Measurements from ENCODE around the gene NKPD1.

NKPD1 gene, protein sequence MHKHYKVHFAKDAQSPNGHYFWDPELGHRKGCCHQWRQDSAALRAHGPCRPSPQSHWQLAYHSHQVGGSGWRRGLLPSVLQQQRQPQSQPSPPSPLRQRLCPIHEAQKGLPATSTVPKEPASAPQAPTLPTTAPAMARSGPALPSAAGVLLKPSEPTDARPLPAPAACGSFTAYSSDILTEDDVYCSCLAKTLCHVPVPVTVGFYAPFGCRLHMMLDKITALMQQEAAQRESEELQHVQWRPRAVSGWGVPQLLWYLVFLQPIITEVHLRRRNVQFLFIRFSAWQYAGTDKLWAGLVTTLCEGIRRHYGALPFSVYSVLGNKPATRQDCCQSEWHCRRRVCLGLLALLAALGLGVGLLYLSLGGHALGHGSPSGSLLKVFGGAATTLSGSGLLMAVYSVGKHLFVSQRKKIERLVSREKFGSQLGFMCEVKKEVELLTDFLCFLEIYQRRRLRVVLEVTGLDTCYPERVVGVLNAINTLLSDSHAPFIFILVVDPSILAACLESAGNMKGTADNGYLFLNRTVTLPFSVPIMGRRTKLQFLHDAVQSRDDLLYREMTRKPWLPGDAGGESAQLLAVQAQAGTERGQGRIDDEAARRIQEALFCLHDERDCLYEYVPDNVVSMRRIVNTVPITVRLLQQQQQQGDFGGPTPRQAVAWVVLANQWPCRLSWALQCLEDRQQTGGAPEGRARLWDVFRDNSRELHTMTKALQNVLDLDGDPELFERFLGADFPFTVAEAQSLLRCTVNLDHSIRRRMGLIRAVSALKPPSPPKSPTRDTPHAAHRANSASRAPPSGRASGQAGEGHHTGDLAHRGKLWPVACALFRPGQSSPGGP

GRCh38 chr19:45160870-45161737 lies at the start of gene NKPD1:
TSS of gene NKPD1 (minus strand) at chr19:45160982. CDS start at chr19:45160150, 832 bp downstream.
- DNase-seq (ENCODE audit: low spot score): no peak

GRCh38 chr19:45206328-45206727 lies 45.5 kb upstream of the NKPD1 start:
- no peak for DNase-seq (ENCODE audit: low spot score)

GRCh38 chr19:45205810-45206209 lies 45.0 kb upstream of the NKPD1 start:
- DNase-seq (ENCODE audit: low spot score): no peak

GRCh38 chr19:45202637-45203036 lies 41.9 kb upstream of the NKPD1 start:
- DNase-seq (ENCODE audit: low spot score): no peak

GRCh38 chr19:45200568-45200967 lies 39.8 kb upstream of the NKPD1 start:
- peak; percentile 56 for DNase-seq (ENCODE audit: low spot score)

DNA sequence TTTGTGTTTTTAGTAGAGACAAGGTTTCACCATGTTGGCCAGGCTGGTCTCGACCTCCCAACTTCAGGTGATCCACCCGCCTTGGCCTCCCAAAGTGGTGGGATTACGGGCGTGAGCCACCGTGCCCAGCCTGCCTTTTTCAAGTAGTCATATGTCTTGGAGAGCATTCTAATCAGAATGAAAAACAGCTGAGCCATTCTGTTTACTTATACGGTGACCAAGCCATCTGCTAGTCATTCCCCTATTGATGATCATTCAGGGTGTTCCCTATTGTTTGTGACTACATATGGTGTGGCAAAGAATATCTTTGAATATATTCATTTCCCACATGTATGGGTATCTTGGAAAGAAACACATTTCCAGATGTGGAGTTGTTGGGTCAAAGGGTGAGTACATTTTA lies 35.0 kb upstream of the NKPD1 start:
- DNase-seq (ENCODE audit: low spot score): no peak

DNA sequence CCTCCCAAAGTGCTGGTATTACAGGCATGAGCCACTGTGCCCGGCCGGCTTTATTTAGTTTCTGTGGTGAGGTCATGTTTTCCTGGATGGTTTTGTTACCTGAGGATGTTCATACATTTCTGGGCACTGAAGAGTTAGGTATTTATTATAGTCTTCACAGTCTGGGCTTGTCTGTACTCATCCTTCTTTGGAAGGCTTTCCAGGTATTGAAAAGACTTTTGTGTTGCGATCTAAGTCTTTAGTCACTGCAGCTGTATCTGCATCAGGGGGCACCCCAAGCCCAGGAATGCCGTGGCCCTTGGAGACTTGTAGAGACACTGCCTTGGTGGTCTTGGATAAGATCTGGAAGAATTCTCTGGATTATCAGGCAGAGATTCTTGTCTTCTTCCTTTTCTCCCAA lies 30.6 kb upstream of the NKPD1 start:
- DNase-seq (ENCODE audit: low spot score): no peak

- no peak for DNase-seq (ENCODE audit: low spot score)
These were observed 29.2 kb upstream of the NKPD1 start for GRCh38 chr19:45189971-45190370.

DNA sequence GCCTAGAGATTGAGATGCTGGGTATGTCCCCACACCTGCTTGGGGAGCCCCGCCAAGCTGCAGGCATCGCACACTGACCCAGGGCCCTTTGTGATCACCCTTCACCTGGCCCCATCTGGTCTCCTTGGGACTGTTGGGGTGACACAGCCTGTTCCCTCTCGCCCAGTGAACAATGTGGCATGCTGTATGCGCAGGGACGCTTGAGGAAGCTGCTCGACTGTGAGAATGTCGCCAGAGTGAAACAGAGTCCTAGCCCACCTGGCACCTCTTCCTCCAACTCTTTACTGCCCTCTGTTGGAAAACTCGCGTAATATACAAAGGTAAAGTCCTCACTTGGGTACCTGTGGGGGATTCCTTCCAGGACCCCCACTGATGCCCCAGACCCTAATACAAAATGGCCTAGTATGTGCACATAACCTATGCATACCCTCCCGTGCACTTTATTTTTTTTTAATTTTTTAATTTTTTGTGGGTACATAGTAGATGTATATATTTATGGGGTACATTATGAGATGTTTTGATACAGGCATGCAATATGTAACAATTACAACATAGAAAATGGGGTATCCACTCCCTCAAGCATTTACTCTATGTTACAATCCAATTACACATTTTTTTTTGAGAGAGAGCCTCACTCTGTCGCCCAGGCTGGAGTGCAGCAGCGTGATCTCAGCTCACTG lies 26.8 kb upstream of the NKPD1 start:
- no peak for DNase-seq (ENCODE audit: low spot score)

- no peak for DNase-seq (ENCODE audit: low spot score)
These were observed 25.9 kb upstream of the NKPD1 start for GRCh38 chr19:45186509-45187334.

- DNase-seq (ENCODE audit: low spot score): no peak
These were observed 23.3 kb upstream of the NKPD1 start for GRCh38 chr19:45184115-45184514.

GRCh38 chr19:45182758-45183157 lies 22.0 kb upstream of the NKPD1 start:
- no peak for DNase-seq (ENCODE audit: low spot score)

- no peak for DNase-seq (ENCODE audit: low spot score)
These were observed 20.2 kb upstream of the NKPD1 start for GRCh38 chr19:45180936-45181335.

DNA sequence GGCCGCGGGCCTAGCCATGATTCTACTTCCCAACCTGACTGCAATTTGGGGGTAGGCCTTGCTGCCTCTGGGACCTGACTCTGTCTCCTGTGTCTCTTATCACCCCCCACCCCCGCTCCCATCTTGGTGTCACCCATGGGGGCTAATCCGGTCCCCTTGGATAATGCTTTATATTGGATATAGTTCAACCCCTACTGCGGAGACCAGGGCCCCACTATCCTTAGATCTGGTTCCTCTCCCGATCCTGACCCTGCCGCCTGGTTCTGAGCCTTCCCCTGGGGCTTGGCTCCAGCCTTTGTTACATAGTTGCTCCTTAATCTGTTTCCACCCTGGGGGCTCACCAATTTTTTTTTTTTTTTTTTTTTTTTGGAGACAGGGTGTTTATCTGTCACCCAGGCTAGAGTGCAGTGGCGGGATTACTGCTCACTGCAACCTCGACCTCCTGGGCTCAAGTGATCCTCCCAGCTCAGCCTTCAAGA lies 19.1 kb upstream of the NKPD1 start:
- no peak for DNase-seq (ENCODE audit: low spot score)

DNA sequence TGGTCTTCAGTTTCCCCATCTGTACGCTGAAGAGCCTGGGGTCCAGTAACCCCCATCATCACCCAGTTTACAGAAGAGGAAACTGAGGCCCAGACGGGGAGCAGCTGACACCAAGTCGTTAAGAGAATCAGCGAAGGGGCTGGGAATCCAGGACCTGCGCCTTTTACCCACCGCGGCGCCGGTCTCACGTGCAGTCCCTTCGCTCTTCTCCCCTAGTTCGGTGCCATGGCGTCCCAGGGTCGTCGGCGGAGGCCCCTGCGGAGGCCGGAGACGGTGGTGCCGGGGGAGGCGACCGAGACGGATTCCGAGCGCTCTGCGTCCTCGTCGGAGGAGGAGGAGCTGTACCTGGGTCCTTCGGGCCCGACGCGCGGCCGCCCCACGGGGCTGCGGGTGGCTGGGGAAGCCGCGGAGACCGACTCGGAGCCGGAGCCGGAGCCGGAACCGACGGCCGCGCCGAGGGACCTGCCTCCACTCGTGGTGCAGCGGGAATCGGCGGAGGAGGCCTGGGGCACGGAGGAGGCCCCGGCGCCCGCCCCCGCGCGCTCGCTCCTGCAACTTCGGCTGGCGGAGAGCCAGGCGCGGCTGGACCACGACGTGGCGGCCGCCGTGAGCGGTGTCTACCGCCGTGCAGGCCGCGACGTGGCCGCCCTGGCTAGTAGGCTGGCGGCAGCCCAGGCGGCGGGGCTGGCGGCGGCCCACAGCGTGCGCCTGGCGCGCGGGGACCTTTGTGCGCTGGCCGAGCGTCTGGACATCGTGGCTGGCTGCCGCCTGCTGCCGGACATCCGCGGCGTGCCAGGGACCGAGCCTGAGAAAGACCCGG lies 18.5 kb upstream of the NKPD1 start:
- no peak for DNase-seq (ENCODE audit: low spot score)

GRCh38 chr19:45178262-45179071 lies 17.7 kb upstream of the NKPD1 start, which contains the start of gene BLOC1S3:
TSS of gene BLOC1S3 (plus strand) at chr19:45178784. CDS start at chr19:45179297, 513 bp downstream.
- DNase-seq (ENCODE audit: low spot score): peak; percentile 100

- DNase-seq (ENCODE audit: low spot score): no peak
These were observed 17.1 kb upstream of the NKPD1 start, which contains the start of gene TRAPPC6A for GRCh38 chr19:45177817-45178261. TSS of gene TRAPPC6A (minus strand) at chr19:45178237. CDS start at chr19:45178218, 19 bp downstream.

Measured in pons (tissue), 1 donor.